GM12878 (cell line): ENCODE data around the gene EPB41L1. TPM values are rescaled to one million over a fixed set of nuclear protein-coding genes. Genes with fewer than 3 reads are reported as not detected.

Experiments used
- ATAC-seq: fragments of 200-7000 bp; cut with Tn5 transposase; 3 replicates; pipeline ENCODE4 v1.9.1; 2020; ENCODE audit warnings: mild to moderate bottlenecking, moderate library complexity
- BruUV-seq: library from RNA; stranded (reverse); fragments of 400-500 nt; replicated peaks from 2 replicates; lab custom pipeline; 2021; lab: Mats Ljungman, UMichigan
- CTCF ChIA-PET: fragments of 300-600 bp; sonication (Branson Sonifier 250); formaldehyde crosslinking; extraction: SDS; loops from one replicate; lab custom pipeline; 2021; ENCODE audit warnings: inconsistent platforms; lab: Yijun Ruan, JAX
- POLR2A ChIA-PET: fragments of 350-600 bp; formaldehyde crosslinking; extraction: SDS; loops from one replicate; lab custom pipeline; 2021; ENCODE audit warnings: inconsistent platforms; lab: Charles Lee
- RAD21 ChIA-PET: fragments of 300-600 bp; sonication (Branson Sonifier 250); formaldehyde crosslinking; loops from one replicate; lab custom pipeline; 2023; ENCODE audit warnings: antibody characterized with exemption; ENCODE audit not compliant: unreplicated experiment; lab: Charles Lee
- SMC1A ChIA-PET: fragments of 300-600 bp; sonication (Branson Sonifier 250); formaldehyde crosslinking; loops from one replicate; lab custom pipeline; 2023; ENCODE audit not compliant: unreplicated experiment, uncharacterized antibody; lab: Charles Lee
- DNase-seq: peaks from one replicate; pipeline ENCODE4 v3.0.0-alpha.2; 2011; ENCODE audit warnings: low read depth, low spot score
- FAIRE-seq: peaks from 3 replicates; lab custom pipeline; 2011; peaks lifted over from hg19 to GRCh38; lab: Jason Lieb, UNC
- H2AFZ ChIP-seq: 2 replicates; pipeline ENCODE4 v1.6.0; 2011; ENCODE audit warnings: low read depth, low read length, control low read depth; ENCODE audit not compliant: control insufficient read depth
- H3K27ac ChIP-seq: 2 replicates; pipeline ENCODE4 v1.5.1; 2011; ENCODE audit warnings: control low read depth; ENCODE audit not compliant: control insufficient read depth, insufficient read depth
- H3K27me3 ChIP-seq, 2 experiments: replicated peaks in 1 of 2; 2 replicates each; pipeline versions ENCODE4 v1.6.0 to v1.6.1; 2011; ENCODE audit warnings: low read length in 1 of 2; ENCODE audit not compliant: control insufficient read depth in 2 of 2, insufficient read depth in 2 of 2
- H3K36me3 ChIP-seq, 2 experiments: 2 replicates each; pipeline ENCODE4 v1.5.1; 2011; ENCODE audit warnings: low read length in 1 of 2; ENCODE audit not compliant: control insufficient read depth in 2 of 2, insufficient read depth in 2 of 2
- H3K4me1 ChIP-seq: 2 replicates; pipeline ENCODE4 v1.6.1; 2011; ENCODE audit warnings: mild to moderate bottlenecking, low read length, moderate library complexity, mixed read lengths; ENCODE audit not compliant: control insufficient read depth, insufficient read depth
- H3K4me2 ChIP-seq: 2 replicates; pipeline ENCODE4 v1.6.0; 2011; ENCODE audit warnings: control low read depth; ENCODE audit not compliant: control insufficient read depth, insufficient read depth
- H3K4me3 ChIP-seq: fragments of 200-600 bp; sonication (generic); 2 replicates; pipeline ENCODE4 v1.5.1; 2016
- H3K79me2 ChIP-seq: 2 replicates; pipeline ENCODE4 v1.6.0; 2011; ENCODE audit warnings: low read length; ENCODE audit not compliant: control insufficient read depth, insufficient read depth
- H3K9ac ChIP-seq: 2 replicates; pipeline ENCODE4 v1.8.0; 2011; ENCODE audit warnings: low read length, control low read depth, mixed read lengths; ENCODE audit not compliant: control insufficient read depth, insufficient read depth
- H3K9me3 ChIP-seq: replicated peaks from 3 replicates; pipeline ENCODE4 v1.5.1; 2011; ENCODE audit warnings: mild to moderate bottlenecking, low read length; ENCODE audit not compliant: control insufficient read depth, insufficient read depth
- H4K20me1 ChIP-seq: 2 replicates; pipeline ENCODE4 v1.6.0; 2011; ENCODE audit not compliant: control insufficient read depth, insufficient read depth
- BRCA1 ChIP-seq: IDR thresholded peaks from 2 replicates; pipeline ENCODE4 v1.6.1; 2011; ENCODE audit warnings: low read depth, low read length, improper control_type of control experiment
- CHD1 ChIP-seq: IDR thresholded peaks from 2 replicates; pipeline ENCODE4 v1.6.1; 2012; ENCODE audit warnings: low read depth, low read length, improper control_type of control experiment
- EP300 ChIP-seq, 2 experiments: fragments of 150-350 bp in 1 of 2; IDR thresholded peaks; 2 replicates each; pipeline ENCODE4 v1.6.1; 2011 to 2012; ENCODE audit warnings: low read depth in 2 of 2, low read length in 2 of 2, borderline replicate concordance in 1 of 2, improper control_type of control experiment in 1 of 2, inconsistent platforms in 1 of 2; ENCODE audit not compliant: control insufficient read depth in 1 of 2
- GABPA ChIP-seq: IDR thresholded peaks from 2 replicates; pipeline ENCODE4 v1.6.1; 2014; ENCODE audit warnings: antibody characterized with exemption, low read depth, mild to moderate bottlenecking, inconsistent platforms
- MEF2B ChIP-seq: fragments of 450-650 bp; IDR thresholded peaks from 2 replicates; pipeline ENCODE4 v1.6.1; 2018; ENCODE audit warnings: mild to moderate bottlenecking, moderate library complexity; ENCODE audit not compliant: partially characterized antibody, poor library complexity, severe bottlenecking
- NR2C2 ChIP-seq: IDR thresholded peaks from 2 replicates; pipeline ENCODE4 v1.6.1; 2011; ENCODE audit warnings: borderline replicate concordance, low read depth; ENCODE audit not compliant: control insufficient read depth, insufficient read length
- PKNOX1 ChIP-seq: fragments of 450-650 bp; IDR thresholded peaks from 2 replicates; pipeline ENCODE4 v1.6.1; 2016; ENCODE audit warnings: mild to moderate bottlenecking
- POLR2A ChIP-seq: IDR thresholded peaks from 2 replicates; pipeline ENCODE4 v1.6.1; 2011; ENCODE audit warnings: low read depth, mild to moderate bottlenecking, low read length
- PRDM15 ChIP-seq: fragments of 450-650 bp; formaldehyde crosslinking; IDR thresholded peaks from 2 replicates; pipeline ENCODE4 v1.4.0; 2020; ENCODE audit warnings: mild to moderate bottlenecking, moderate library complexity
- RELA ChIP-seq: fragments of 450-650 bp; IDR thresholded peaks from 2 replicates; pipeline ENCODE4 v1.8.0; 2014; ENCODE audit warnings: borderline replicate concordance; ENCODE audit not compliant: partially characterized antibody
- YY1 ChIP-seq: IDR thresholded peaks from 2 replicates; pipeline ENCODE4 v1.6.1; 2011; ENCODE audit warnings: low read depth, mild to moderate bottlenecking, low read length
- ZBED1 ChIP-seq: IDR thresholded peaks from 2 replicates; pipeline ENCODE4 v1.6.1; 2016; ENCODE audit warnings: borderline replicate concordance
- ZNF217 ChIP-seq: fragments of 450-650 bp; IDR thresholded peaks from 2 replicates; pipeline ENCODE4 v1.6.1; 2017; ENCODE audit warnings: antibody characterized with exemption, mild to moderate bottlenecking
- WGBS: methylation state at CpG from one replicate; pipeline ENCODE4 v1.1.6; 2016; ENCODE audit warnings: low lambda C conversion rate; ENCODE audit not compliant: insufficient replicate concordance, insufficient coverage; ENCODE audit errors: missing lambda C conversion rate; 5-methylcytosine and 5-hydroxymethylcytosine counted together
- in situ Hi-C: fragments of 300-500 bp; cut with MboI; formaldehyde crosslinking; loops from 9 replicates; pipeline ENCODE4 v1.14.3; 2018; ENCODE audit warnings: mixed read lengths
- intact Hi-C: fragments of 100-400 bp; cut with micrococcal nuclease; formaldehyde crosslinking; loops from one replicate; pipeline ENCODE4 v1.14.2; 2022; ENCODE audit not compliant: unreplicated experiment
- polyA plus RNA-seq, 11 experiments: library from polyadenylated mRNA; depleted of rRNA in 4 of 11; unstranded in 6 of 11; stranded (reverse) in 5 of 11; fragments of >200 nt; fragmentation: Nextera tagmentation in 4 of 11; fragmentation: Illumina TruSeq in 1 of 11; extraction: Ambion mirVana in 4 of 11; extraction: Trizol in 1 of 11; gene quantifications; 1 replicate in 1 of 11; 2 replicates in 10 of 11; pipeline versions ENCODE4 v1.2.1 to v1.2.3, GENCODE V29; 2011 to 2016; ENCODE audit warnings: inconsistent platforms in 2 of 11, missing spikeins in 2 of 11, low read depth in 1 of 11
- total RNA-seq, 4 experiments: library from RNA; depleted of rRNA in 3 of 4; stranded (reverse); fragments of >200 nt in 3 of 4; fragmentation: Illumina TruSeq in 1 of 4; extraction: Trizol in 1 of 4; gene quantifications; 2 replicates each; pipeline versions ENCODE4 v1.2.1 to v1.2.3, GENCODE V29; 2013 to 2021

EPB41L1 gene
- total and polyA plus RNA-seq, 10 of the 15 experiments (the other 5 are each of a cell fraction or from before 2014, with no cell fraction given): 0.08 to 3.2 (median 0.31) TPM

- Histone ChIP-seq H3K36me3 (no peaks in the 10 kb centered on the region), H3K9me3 (no peaks in the 10 kb centered on the region), H4K20me1 (no peaks in the 10 kb centered on the region), H3K79me2 (no peaks in the 10 kb centered on the region), H3K4me2 (no peak overlapping the region), H3K9ac (no peak overlapping the region), H3K4me1 (no peaks in the 10 kb centered on the region), H3K27me3 (peaks cover 0 to 1% of the 10 kb centered on the region in 2 experiments; a peak in 1 of 4 replicates), H2AFZ (no peak overlapping the region), H3K27ac (no peak overlapping the region), H3K4me3 (no peak overlapping the region)
- POLR2A ChIA-PET: no interaction called here
- CTCF ChIA-PET: interaction anchor here (1.6 to 3.1 kb wide), 2 partner anchors 19 to 167 kb away, joined by 4 to 34 read pairs; no protein-coding TSS in a partner anchor
- no TSS peak for BruUV-seq
- DNase-seq: no peak
- RAD21 ChIA-PET: no interaction called here
- SMC1A ChIA-PET: no interaction called here
- FAIRE-seq: no peak
- WGBS: 56% methylated on average over 21 of the region's 21 CpGs
- no peak for ATAC-seq
- no peak for TF ChIP-seq NR2C2
- no peak for TF ChIP-seq RELA
- TF ChIP-seq YY1: no peak
- TF ChIP-seq POLR2A: no peak
- no peak for TF ChIP-seq GABPA
- TF ChIP-seq BRCA1: no peak
- no peak for TF ChIP-seq PKNOX1
- TF ChIP-seq EP300 (IDR thresholded peaks at IDR 0.05; ENCODE audit: borderline replicate concordance in 1 of 2, control insufficient read depth in 1 of 2, low read depth in 2 of 2, low read length in 2 of 2): no peak
- no peak for TF ChIP-seq PRDM15 (CRISPR knock-in tag)
- TF ChIP-seq MEF2B: no peak
- no peak for TF ChIP-seq ZNF217
- no peak for TF ChIP-seq ZBED1
- TF ChIP-seq CHD1: no peak
- in situ Hi-C loops (no loop called here), intact Hi-C loops (loop anchor here (5.0 kb wide), 1 partner anchor 165 kb away; no protein-coding TSS in a partner anchor)
Measured at GRCh38 chr20:36271639-36272546, 117.4 kb downstream of the EPB41L1 start.
